ENCODE measurements around the gene MDN1. TPM values are rescaled to one million over a fixed set of nuclear protein-coding genes. Genes with fewer than 3 reads are reported as not detected.

The MDN1 gene
- total and polyA plus RNA-seq, 2 of the 4 experiments (the other 2 are of a cell fraction), result 7.7 to 26.7 TPM

GRCh38 chr6:89599727-89600126, 219.9 kb downstream of the MDN1 start:
- Histone ChIP-seq H3K14ac (replicated peaks; ENCODE audit: low read depth, low read length) (no peak overlapping the region), H3K4me2 (ENCODE audit: low read depth, low read length) (no peak overlapping the region), H3K27ac (ENCODE audit: insufficient read depth, low read length) (no peak overlapping the region), H2BK120ac (ENCODE audit: low read depth, low read length) (no peak overlapping the region), H2BK20ac (ENCODE audit: low read depth, low read length) (no peak overlapping the region), H3K9ac (ENCODE audit: low read depth, low read length) (no peak overlapping the region), H3K4me1 (ENCODE audit: control insufficient read depth, insufficient read depth, low read length) (no peaks in the 10 kb centered on the region), H4K8ac (ENCODE audit: low read depth in 2 of 2, low read length in 2 of 2) (no peak overlapping the region), H3K9me1 (ENCODE audit: insufficient read depth, low read length) (no peaks in the 10 kb centered on the region), H3K79me1 (ENCODE audit: low read depth in 1 of 2, low read length in 2 of 2) (no peaks in the 10 kb centered on the region), H3K9me3 (ENCODE audit: control insufficient read depth, insufficient read depth, low read length) (no peaks in the 10 kb centered on the region), H3K56ac (ENCODE audit: extremely low read depth, insufficient read depth, low read length) (no peak overlapping the region), H4K20me1 (ENCODE audit: insufficient read depth, low read length) (no peaks in the 10 kb centered on the region), H3K36me3 (ENCODE audit: control insufficient read depth, insufficient read depth, low read length) (no peaks in the 10 kb centered on the region), H2AK5ac (ENCODE audit: low read depth, low read length) (no peak overlapping the region), H2AFZ (replicated peaks; ENCODE audit: low read length, poor library complexity) (peak overlapping the region; percentile 23), H3K18ac (ENCODE audit: low read depth, low read length) (no peak overlapping the region), H4K91ac (ENCODE audit: insufficient read depth, low read depth, low read length) (no peak overlapping the region), H3K23ac (ENCODE audit: low read depth, low read length) (no peak overlapping the region), H2BK15ac (ENCODE audit: low read depth, low read length) (no peak overlapping the region), H4K5ac (ENCODE audit: low read depth, low read length) (no peak overlapping the region), H2BK5ac (ENCODE audit: low read depth, low read length, poor library complexity, severe bottlenecking) (no peak overlapping the region), H2AK9ac (replicated peaks; ENCODE audit: low read depth, low read length, poor library complexity) (no peak overlapping the region), H3K4ac (ENCODE audit: low read depth, low read length) (no peak overlapping the region), H3K4me3 (ENCODE audit: insufficient read depth, low read depth, low read length) (no peak overlapping the region), H3K27me3 (ENCODE audit: control insufficient read depth, insufficient read depth, low read length) (no peaks in the 10 kb centered on the region)
- intact Hi-C loops (cut with micrococcal nuclease) (no loop called here), in situ Hi-C loops (cut with MboI; ENCODE audit: low sequenced_read_pairs) (loop anchor here (25.0 kb wide), 1 partner anchor 612 kb away; no protein-coding TSS in a partner anchor), dilution Hi-C loops (cut with HindIII; ENCODE audit: low sequenced_read_pairs, unreplicated experiment) (no loop called here)
- TF ChIP-seq MXI1 (IDR thresholded peaks at IDR 0.05; ENCODE audit: borderline replicate concordance, low read depth, low read length) (no peak), CEBPB (IDR thresholded peaks at IDR 0.05; ENCODE audit: low read depth, low read length) (no peak), RCOR1 (IDR thresholded peaks at IDR 0.05; ENCODE audit: insufficient replicate concordance, low read length) (no peak)
- WGBS, 2 experiments (ENCODE audit: extremely low coverage in 2 of 2, insufficient read length in 1 of 2), result 27% methylated on average over 3 of the region's 7 CpGs; no CpG with 5 or more reads in 1 of the 2 experiments
- no peak for ATAC-seq (ENCODE audit: low read depth)
- DNase-seq, result no peak
- POLR2A ChIA-PET (ENCODE audit: unreplicated experiment), result no interaction called here
- CTCF ChIA-PET, result interaction anchor here (0.6 kb wide), 1 partner anchor 11 kb away, joined by 4 read pairs; no protein-coding TSS in a partner anchor
- BruUV-seq (replicated peaks), result no TSS peak
